Measurements from ENCODE around the gene OR8B2. TPM values are rescaled to one million over a fixed set of nuclear protein-coding genes. Genes with fewer than 3 reads are reported as not detected.
A peak's percentile ranks its signal among the peaks of the same experiment; 100 is the strongest.
"Not testable (repeated sequence)": the region's sequence is repeated elsewhere in the genome, so short reads cannot be mapped to it uniquely, and the experiment has no call there.

OR8B2 gene
- total RNA-seq: not detected

DNA sequence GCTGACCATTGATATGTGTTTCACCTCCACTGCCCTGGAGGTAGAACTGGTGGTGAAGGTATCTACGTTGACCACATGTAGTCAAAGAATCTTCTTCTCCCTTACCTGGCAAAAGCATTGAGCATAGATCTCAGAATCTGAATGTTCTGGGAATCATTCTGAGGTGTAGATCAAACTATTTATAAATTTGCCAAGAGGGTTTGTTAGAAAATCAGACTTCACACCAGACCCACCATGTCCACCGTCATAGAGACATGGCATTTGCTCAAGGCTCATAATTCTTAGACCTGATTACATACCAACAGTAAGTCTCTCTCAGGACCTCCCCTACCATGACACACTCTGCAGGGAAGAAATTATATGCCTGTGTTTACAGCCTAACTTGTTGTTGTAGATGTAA lies at the start of gene OR8B2:
TSS of gene OR8B2 (minus strand) at position 101 of the 400 bp plus-strand sequence. CDS start 1,156 bp downstream, outside the sequence.
- Mint-ChIP-seq H3K36me3 (ENCODE audit: insufficient read depth in 2 of 2) (no peaks in the 10 kb centered on the region), H3K27me3 (ENCODE audit: low read depth) (no peaks in the 10 kb centered on the region), H3K9me3 (peaks cover 0 to 1% of the 10 kb centered on the region in 2 donors), H3K4me1 (ENCODE audit: low read depth) (no peaks in the 10 kb centered on the region), H3K4me3 (no peak within 1 kb of the TSS), H3K27ac (no peak within 1 kb of the TSS)
- no peak for DNase-seq
- ATAC-seq (replicated peaks in 1 of 2): no peak

- no peak overlapping the region for H3K4me3 Mint-ChIP-seq
- DNase-seq: no peak
- peaks cover 0 to 2% of the 10 kb centered on the region in 2 donors for H3K9me3 Mint-ChIP-seq
- H3K36me3 Mint-ChIP-seq (ENCODE audit: insufficient read depth in 2 of 2): no peaks in the 10 kb centered on the region
- H3K27me3 Mint-ChIP-seq (ENCODE audit: low read depth): peaks cover 1% of the 10 kb centered on the region
- no peak overlapping the region for H3K27ac Mint-ChIP-seq
- no peaks in the 10 kb centered on the region for H3K4me1 Mint-ChIP-seq (ENCODE audit: low read depth)
- no peak for ATAC-seq (replicated peaks in 1 of 2)
Measured at GRCh38 chr11:124429599-124429998, 45.3 kb upstream of the OR8B2 start.

- H3K27ac Mint-ChIP-seq: no peak within 1 kb of the TSS
- no peaks in the 10 kb centered on the region for H3K4me1 Mint-ChIP-seq (ENCODE audit: low read depth)
- no peaks in the 10 kb centered on the region for H3K36me3 Mint-ChIP-seq (ENCODE audit: insufficient read depth in 2 of 2)
Measured at GRCh38 chr11:124424384-124424921, 40.2 kb upstream of the OR8B2 start, which contains the start of gene OR8B4. OR8B4 (minus strand) TSS chr11:124424871; CDS start chr11:124424871, 0 bp downstream.

GRCh38 chr11:124421043-124421442 lies 36.7 kb upstream of the OR8B2 start:
- no peak overlapping the region for H3K27ac Mint-ChIP-seq
- H3K4me1 Mint-ChIP-seq (ENCODE audit: low read depth): no peaks in the 10 kb centered on the region
- H3K9me3 Mint-ChIP-seq: no peaks in the 10 kb centered on the region
- peaks cover 14% of the 10 kb centered on the region for H3K27me3 Mint-ChIP-seq (ENCODE audit: low read depth)
- no peak for DNase-seq
- no peak for ATAC-seq (replicated peaks in 1 of 2)
- no peak overlapping the region for H3K4me3 Mint-ChIP-seq
- H3K36me3 Mint-ChIP-seq (ENCODE audit: insufficient read depth in 2 of 2): no peaks in the 10 kb centered on the region

More at GRCh38 chr11:124424384-124424921, 40.2 kb upstream of the OR8B2 start, which contains the start of gene OR8B4:
- H3K9me3 Mint-ChIP-seq: no peaks in the 10 kb centered on the region
- ATAC-seq (replicated peaks in 1 of 2): no peak
- peaks cover 7% of the 10 kb centered on the region for H3K27me3 Mint-ChIP-seq (ENCODE audit: low read depth)
- no peak within 1 kb of the TSS for H3K4me3 Mint-ChIP-seq
- no peak for DNase-seq

- no peak overlapping the region for H3K27ac Mint-ChIP-seq
- DNase-seq: no peak
- no peak overlapping the region for H3K4me3 Mint-ChIP-seq
- no peaks in the 10 kb centered on the region for H3K9me3 Mint-ChIP-seq
- no peak for ATAC-seq (replicated peaks in 1 of 2)
- no peaks in the 10 kb centered on the region for H3K36me3 Mint-ChIP-seq (ENCODE audit: insufficient read depth in 2 of 2)
- peaks cover 9% of the 10 kb centered on the region for H3K27me3 Mint-ChIP-seq (ENCODE audit: low read depth)
- no peaks in the 10 kb centered on the region for H3K4me1 Mint-ChIP-seq (ENCODE audit: low read depth)
Measured at GRCh38 chr11:124415356-124415923, 31.1 kb upstream of the OR8B2 start.

GRCh38 chr11:124409906-124410305 lies 25.6 kb upstream of the OR8B2 start:
- Mint-ChIP-seq H3K27ac (no peak overlapping the region), H3K36me3 (ENCODE audit: insufficient read depth in 2 of 2) (no peaks in the 10 kb centered on the region), H3K4me1 (ENCODE audit: low read depth) (no peaks in the 10 kb centered on the region), H3K4me3 (no peak overlapping the region), H3K27me3 (ENCODE audit: low read depth) (peaks cover 36% of the 10 kb centered on the region), H3K9me3 (no peaks in the 10 kb centered on the region)
- DNase-seq (no peak), ATAC-seq (replicated peaks in 1 of 2) (no peak)

GRCh38 chr11:124405581-124405980 lies 21.3 kb upstream of the OR8B2 start:
- no peaks in the 10 kb centered on the region for H3K9me3 Mint-ChIP-seq
- no peak overlapping the region for H3K27ac Mint-ChIP-seq
- peaks cover 36% of the 10 kb centered on the region for H3K27me3 Mint-ChIP-seq (ENCODE audit: low read depth)
- ATAC-seq (replicated peaks in 1 of 2) (no peak), DNase-seq (no peak)
- no peaks in the 10 kb centered on the region for H3K4me1 Mint-ChIP-seq (ENCODE audit: low read depth)
- no peak overlapping the region for H3K4me3 Mint-ChIP-seq
- H3K36me3 Mint-ChIP-seq (ENCODE audit: insufficient read depth in 2 of 2): peaks cover 0 to 3% of the 10 kb centered on the region in 2 donors

GRCh38 chr11:124403186-124403585 lies 18.9 kb upstream of the OR8B2 start:
- ATAC-seq (replicated peaks in 1 of 2); H3K9me3 Mint-ChIP-seq; H3K36me3 Mint-ChIP-seq (ENCODE audit: insufficient read depth in 2 of 2); H3K4me1 Mint-ChIP-seq (ENCODE audit: low read depth); H3K27ac Mint-ChIP-seq; H3K4me3 Mint-ChIP-seq; DNase-seq: not testable (repeated sequence)
- peaks cover 14% of the 10 kb centered on the region for H3K27me3 Mint-ChIP-seq (ENCODE audit: low read depth)

DNA sequence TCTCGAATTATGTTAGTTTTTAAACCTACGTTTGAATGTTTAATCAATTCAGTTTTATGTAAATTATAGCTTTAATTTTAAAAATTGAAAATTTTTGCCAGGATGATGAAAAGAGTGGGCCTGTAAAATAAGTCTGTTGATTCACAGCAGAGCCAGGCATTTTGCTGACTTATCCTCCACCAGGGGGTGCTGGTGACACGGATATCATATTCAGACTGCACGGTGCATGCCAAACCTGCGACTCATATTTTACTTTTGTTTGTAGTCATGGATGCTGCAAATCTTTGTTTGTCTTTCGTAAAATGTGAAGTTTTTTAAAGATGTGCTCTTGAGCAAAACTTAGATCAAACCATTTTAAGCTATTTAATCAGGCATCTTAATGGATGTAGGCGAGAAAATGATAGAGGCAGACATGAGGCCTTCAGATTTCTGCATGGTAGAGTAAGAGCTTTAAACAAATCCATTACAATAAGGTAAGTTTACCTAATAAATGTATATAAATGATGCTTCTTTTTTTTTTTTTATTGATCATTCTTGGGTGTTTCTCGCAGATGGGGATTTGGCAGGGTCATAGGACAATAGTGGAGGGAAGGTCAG lies 18.1 kb upstream of the OR8B2 start:
- ATAC-seq (replicated peaks in 1 of 2) (peak; percentile 84 to 95), DNase-seq (peak; percentile 69 to 78)
- Mint-ChIP-seq H3K27me3 (ENCODE audit: low read depth) (peaks cover 10% of the 10 kb centered on the region), H3K4me1 (ENCODE audit: low read depth) (no peaks in the 10 kb centered on the region), H3K9me3 (no peaks in the 10 kb centered on the region), H3K4me3 (no peak overlapping the region), H3K27ac (peak overlapping the region; percentile 55), H3K36me3 (ENCODE audit: insufficient read depth in 2 of 2) (peaks cover 0 to 3% of the 10 kb centered on the region in 2 donors)

GRCh38 chr11:124398924-124399323 lies 14.6 kb upstream of the OR8B2 start, which contains the start of gene OR8B3:
OR8B3 (minus strand) TSS chr11:124399024; CDS start chr11:124397351, 1,673 bp downstream.
- DNase-seq (no peak), ATAC-seq (replicated peaks in 1 of 2) (no peak)
- no peaks in the 10 kb centered on the region for H3K9me3 Mint-ChIP-seq
- no peak within 1 kb of the TSS for H3K27ac Mint-ChIP-seq
- no peaks in the 10 kb centered on the region for H3K27me3 Mint-ChIP-seq (ENCODE audit: low read depth)
- H3K4me1 Mint-ChIP-seq (ENCODE audit: low read depth): no peaks in the 10 kb centered on the region
- H3K36me3 Mint-ChIP-seq (ENCODE audit: insufficient read depth in 2 of 2): peaks cover 0 to 3% of the 10 kb centered on the region in 2 donors
- H3K4me3 Mint-ChIP-seq: no peak within 1 kb of the TSS

- not testable (repeated sequence) for H3K4me1 Mint-ChIP-seq (ENCODE audit: low read depth); H3K4me3 Mint-ChIP-seq; DNase-seq; H3K27ac Mint-ChIP-seq; ATAC-seq (replicated peaks in 1 of 2); H3K36me3 Mint-ChIP-seq (ENCODE audit: insufficient read depth in 2 of 2); H3K9me3 Mint-ChIP-seq; H3K27me3 Mint-ChIP-seq (ENCODE audit: low read depth)
Measured at GRCh38 chr11:124396847-124397246, 12.5 kb upstream of the OR8B2 start.

GRCh38 chr11:124394408-124394807 lies 10.1 kb upstream of the OR8B2 start:
- ATAC-seq (replicated peaks in 1 of 2) (no peak), DNase-seq (no peak)
- Mint-ChIP-seq H3K27ac (no peak overlapping the region), H3K36me3 (ENCODE audit: insufficient read depth in 2 of 2) (no peaks in the 10 kb centered on the region), H3K9me3 (peaks cover 0 to 1% of the 10 kb centered on the region in 2 donors), H3K27me3 (ENCODE audit: low read depth) (no peaks in the 10 kb centered on the region), H3K4me3 (no peak overlapping the region), H3K4me1 (ENCODE audit: low read depth) (no peaks in the 10 kb centered on the region)

DNA sequence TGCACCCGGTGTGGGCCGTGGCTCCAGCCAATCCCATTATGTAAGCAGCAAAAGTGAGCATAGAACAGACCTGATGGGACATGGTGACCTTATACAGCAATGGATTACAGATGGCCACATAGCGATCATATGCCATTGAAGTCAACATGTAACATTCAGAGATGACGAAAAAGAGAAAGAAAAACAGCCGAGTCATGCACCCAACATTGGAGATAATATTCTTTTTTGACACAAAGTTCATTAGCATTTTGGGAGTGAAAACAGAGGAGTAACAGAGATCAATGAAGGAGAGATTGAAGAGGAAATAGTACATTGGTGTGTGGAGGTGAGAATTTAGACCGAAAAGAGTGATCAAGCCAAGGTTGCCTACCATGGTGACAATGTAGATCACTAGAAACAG lies 1.4 kb downstream of the OR8B2 start:
- not testable (repeated sequence) for ATAC-seq (replicated peaks in 1 of 2); H3K9me3 Mint-ChIP-seq; H3K4me3 Mint-ChIP-seq; H3K36me3 Mint-ChIP-seq (ENCODE audit: insufficient read depth in 2 of 2); DNase-seq; H3K4me1 Mint-ChIP-seq (ENCODE audit: low read depth); H3K27ac Mint-ChIP-seq; H3K27me3 Mint-ChIP-seq (ENCODE audit: low read depth)
